Measurements from ENCODE around the gene FGD3.

Gene FGD3

GRCh38 chr9:92938025-92938424, 9.3 kb upstream of the FGD3 start:
- no peak for TF ChIP-seq CTCF (IDR thresholded peaks at IDR 0.05; ENCODE audit: insufficient read depth, low read depth, low read length, missing control alignments)
- DNase-seq (ENCODE audit: low read depth): no peak
- no peak overlapping the region for H3K4me3 ChIP-seq (ENCODE audit: low read depth, low read length)

- DNase-seq (ENCODE audit: low read depth): no peak
- H3K4me3 ChIP-seq (ENCODE audit: low read depth, low read length): no peak overlapping the region
- TF ChIP-seq CTCF (IDR thresholded peaks at IDR 0.05; ENCODE audit: insufficient read depth, low read depth, low read length, missing control alignments): no peak
These were observed 5.5 kb upstream of the FGD3 start for GRCh38 chr9:92941861-92942260.

GRCh38 chr9:92942688-92943616, 4.4 kb upstream of the FGD3 start:
- H3K4me3 ChIP-seq (ENCODE audit: low read depth, low read length): no peak overlapping the region
- no peak for DNase-seq (ENCODE audit: low read depth)
- TF ChIP-seq CTCF (IDR thresholded peaks at IDR 0.05; ENCODE audit: insufficient read depth, low read depth, low read length, missing control alignments): no peak

- DNase-seq (ENCODE audit: low read depth): no peak
- TF ChIP-seq CTCF (IDR thresholded peaks at IDR 0.05; ENCODE audit: insufficient read depth, low read depth, low read length, missing control alignments): no peak
- H3K4me3 ChIP-seq (ENCODE audit: low read depth, low read length): no peak overlapping the region
These were observed 2.4 kb upstream of the FGD3 start for GRCh38 chr9:92944921-92945320.

- DNase-seq (ENCODE audit: low read depth): no peak
- H3K4me3 ChIP-seq (ENCODE audit: low read depth, low read length): no peak overlapping the region
- TF ChIP-seq CTCF (IDR thresholded peaks at IDR 0.05; ENCODE audit: insufficient read depth, low read depth, low read length, missing control alignments): no peak
These were observed 1.5 kb upstream of the FGD3 start for GRCh38 chr9:92945796-92946195.

- DNase-seq (ENCODE audit: low read depth): no peak
- H3K4me3 ChIP-seq (ENCODE audit: low read depth, low read length): no peak overlapping the region
- TF ChIP-seq CTCF (IDR thresholded peaks at IDR 0.05; ENCODE audit: insufficient read depth, low read depth, low read length, missing control alignments): no peak
These were observed 763 bp downstream of the FGD3 start for GRCh38 chr9:92948038-92948534.
